ENCODE results near the gene RALGDS. TPM values are rescaled to one million over a fixed set of nuclear protein-coding genes. Genes with fewer than 3 reads are reported as not detected.

The RALGDS gene
- total and polyA plus RNA-seq, 9 of the 15 experiments (the other 6 are each of a cell fraction or from before 2014, with no cell fraction given), result 0.75 to 43.3 (median 27.1) TPM

DNA sequence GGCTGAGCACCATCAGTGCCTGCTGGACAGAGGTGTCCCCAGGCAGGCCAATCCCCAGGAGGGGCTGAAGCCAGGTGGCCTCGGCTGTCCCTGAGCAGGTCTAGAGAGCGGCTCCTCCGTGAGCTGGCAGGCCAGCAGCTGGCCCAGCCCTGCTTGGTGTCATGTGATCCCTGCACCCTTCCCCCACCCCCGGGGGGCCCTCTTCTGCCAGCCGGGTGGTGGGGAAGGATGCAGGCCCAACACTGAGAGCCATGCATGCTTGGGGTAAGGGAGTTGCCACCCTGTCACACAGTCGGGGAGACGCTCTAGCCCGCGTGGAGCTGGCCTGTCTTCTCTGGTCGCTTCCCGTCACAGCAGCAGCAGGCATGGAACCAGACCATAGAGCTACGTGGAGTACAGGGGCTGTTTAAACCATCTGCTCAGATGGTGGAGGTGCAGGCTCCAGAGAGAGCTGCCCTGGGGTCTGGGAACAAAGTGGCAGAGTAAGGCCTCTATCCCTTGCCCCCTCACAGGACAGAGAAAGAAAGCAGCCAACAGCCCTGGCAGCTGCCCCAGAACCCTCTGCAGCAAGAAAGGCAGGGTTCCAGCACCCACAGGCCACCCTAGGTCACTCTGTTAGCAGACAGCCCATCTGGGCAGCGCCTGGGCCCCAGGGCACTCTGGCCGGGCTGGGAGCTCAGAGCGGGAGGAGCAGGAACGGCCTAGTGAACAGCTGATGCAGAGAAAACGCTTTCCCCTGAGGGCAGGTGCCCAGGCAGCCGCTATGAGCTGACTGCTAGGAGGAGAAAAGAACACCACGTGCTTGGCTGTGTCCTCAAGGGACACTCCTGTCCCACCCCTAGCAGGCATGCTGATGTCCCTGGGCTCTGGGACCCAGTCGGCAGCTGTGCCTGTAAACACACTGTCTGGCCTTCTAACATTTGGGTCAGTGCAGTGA lies 6.8 kb downstream of the RALGDS start (continued):
- TF ChIP-seq, protein P1, sequence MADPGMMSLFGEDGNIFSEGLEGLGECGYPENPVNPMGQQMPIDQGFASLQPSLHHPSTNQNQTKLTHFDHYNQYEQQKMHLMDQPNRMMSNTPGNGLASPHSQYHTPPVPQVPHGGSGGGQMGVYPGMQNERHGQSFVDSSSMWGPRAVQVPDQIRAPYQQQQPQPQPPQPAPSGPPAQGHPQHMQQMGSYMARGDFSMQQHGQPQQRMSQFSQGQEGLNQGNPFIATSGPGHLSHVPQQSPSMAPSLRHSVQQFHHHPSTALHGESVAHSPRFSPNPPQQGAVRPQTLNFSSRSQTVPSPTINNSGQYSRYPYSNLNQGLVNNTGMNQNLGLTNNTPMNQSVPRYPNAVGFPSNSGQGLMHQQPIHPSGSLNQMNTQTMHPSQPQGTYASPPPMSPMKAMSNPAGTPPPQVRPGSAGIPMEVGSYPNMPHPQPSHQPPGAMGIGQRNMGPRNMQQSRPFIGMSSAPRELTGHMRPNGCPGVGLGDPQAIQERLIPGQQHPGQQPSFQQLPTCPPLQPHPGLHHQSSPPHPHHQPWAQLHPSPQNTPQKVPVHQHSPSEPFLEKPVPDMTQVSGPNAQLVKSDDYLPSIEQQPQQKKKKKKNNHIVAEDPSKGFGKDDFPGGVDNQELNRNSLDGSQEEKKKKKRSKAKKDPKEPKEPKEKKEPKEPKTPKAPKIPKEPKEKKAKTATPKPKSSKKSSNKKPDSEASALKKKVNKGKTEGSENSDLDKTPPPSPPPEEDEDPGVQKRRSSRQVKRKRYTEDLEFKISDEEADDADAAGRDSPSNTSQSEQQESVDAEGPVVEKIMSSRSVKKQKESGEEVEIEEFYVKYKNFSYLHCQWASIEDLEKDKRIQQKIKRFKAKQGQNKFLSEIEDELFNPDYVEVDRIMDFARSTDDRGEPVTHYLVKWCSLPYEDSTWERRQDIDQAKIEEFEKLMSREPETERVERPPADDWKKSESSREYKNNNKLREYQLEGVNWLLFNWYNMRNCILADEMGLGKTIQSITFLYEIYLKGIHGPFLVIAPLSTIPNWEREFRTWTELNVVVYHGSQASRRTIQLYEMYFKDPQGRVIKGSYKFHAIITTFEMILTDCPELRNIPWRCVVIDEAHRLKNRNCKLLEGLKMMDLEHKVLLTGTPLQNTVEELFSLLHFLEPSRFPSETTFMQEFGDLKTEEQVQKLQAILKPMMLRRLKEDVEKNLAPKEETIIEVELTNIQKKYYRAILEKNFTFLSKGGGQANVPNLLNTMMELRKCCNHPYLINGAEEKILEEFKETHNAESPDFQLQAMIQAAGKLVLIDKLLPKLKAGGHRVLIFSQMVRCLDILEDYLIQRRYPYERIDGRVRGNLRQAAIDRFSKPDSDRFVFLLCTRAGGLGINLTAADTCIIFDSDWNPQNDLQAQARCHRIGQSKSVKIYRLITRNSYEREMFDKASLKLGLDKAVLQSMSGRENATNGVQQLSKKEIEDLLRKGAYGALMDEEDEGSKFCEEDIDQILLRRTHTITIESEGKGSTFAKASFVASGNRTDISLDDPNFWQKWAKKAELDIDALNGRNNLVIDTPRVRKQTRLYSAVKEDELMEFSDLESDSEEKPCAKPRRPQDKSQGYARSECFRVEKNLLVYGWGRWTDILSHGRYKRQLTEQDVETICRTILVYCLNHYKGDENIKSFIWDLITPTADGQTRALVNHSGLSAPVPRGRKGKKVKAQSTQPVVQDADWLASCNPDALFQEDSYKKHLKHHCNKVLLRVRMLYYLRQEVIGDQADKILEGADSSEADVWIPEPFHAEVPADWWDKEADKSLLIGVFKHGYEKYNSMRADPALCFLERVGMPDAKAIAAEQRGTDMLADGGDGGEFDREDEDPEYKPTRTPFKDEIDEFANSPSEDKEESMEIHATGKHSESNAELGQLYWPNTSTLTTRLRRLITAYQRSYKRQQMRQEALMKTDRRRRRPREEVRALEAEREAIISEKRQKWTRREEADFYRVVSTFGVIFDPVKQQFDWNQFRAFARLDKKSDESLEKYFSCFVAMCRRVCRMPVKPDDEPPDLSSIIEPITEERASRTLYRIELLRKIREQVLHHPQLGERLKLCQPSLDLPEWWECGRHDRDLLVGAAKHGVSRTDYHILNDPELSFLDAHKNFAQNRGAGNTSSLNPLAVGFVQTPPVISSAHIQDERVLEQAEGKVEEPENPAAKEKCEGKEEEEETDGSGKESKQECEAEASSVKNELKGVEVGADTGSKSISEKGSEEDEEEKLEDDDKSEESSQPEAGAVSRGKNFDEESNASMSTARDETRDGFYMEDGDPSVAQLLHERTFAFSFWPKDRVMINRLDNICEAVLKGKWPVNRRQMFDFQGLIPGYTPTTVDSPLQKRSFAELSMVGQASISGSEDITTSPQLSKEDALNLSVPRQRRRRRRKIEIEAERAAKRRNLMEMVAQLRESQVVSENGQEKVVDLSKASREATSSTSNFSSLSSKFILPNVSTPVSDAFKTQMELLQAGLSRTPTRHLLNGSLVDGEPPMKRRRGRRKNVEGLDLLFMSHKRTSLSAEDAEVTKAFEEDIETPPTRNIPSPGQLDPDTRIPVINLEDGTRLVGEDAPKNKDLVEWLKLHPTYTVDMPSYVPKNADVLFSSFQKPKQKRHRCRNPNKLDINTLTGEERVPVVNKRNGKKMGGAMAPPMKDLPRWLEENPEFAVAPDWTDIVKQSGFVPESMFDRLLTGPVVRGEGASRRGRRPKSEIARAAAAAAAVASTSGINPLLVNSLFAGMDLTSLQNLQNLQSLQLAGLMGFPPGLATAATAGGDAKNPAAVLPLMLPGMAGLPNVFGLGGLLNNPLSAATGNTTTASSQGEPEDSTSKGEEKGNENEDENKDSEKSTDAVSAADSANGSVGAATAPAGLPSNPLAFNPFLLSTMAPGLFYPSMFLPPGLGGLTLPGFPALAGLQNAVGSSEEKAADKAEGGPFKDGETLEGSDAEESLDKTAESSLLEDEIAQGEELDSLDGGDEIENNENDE (IDR thresholded peaks at IDR 0.05; ENCODE audit: low read depth, low read length), result no peak
- TF ChIP-seq, protein P2, sequence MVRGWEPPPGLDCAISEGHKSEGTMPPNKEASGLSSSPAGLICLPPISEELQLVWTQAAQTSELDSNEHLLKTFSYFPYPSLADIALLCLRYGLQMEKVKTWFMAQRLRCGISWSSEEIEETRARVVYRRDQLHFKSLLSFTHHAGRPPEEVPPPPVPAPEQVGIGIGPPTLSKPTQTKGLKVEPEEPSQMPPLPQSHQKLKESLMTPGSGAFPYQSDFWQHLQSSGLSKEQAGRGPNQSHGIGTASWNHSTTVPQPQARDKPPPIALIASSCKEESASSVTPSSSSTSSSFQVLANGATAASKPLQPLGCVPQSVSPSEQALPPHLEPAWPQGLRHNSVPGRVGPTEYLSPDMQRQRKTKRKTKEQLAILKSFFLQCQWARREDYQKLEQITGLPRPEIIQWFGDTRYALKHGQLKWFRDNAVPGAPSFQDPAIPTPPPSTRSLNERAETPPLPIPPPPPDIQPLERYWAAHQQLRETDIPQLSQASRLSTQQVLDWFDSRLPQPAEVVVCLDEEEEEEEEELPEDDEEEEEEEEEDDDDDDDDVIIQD (CRISPR knock-in tag; IDR thresholded peaks at IDR 0.05), result no peak
- TF ChIP-seq JUND (IDR thresholded peaks at IDR 0.05; ENCODE audit: borderline replicate concordance, low read depth, low read length) (no peak), JUND (tag; IDR thresholded peaks at IDR 0.05; ENCODE audit: borderline replicate concordance, low read depth, low read length) (no peak), ZNF133 (CRISPR knock-in tag; IDR thresholded peaks at IDR 0.05) (no peak), HNRNPUL1 (IDR thresholded peaks at IDR 0.05; ENCODE audit: low read length) (no peak), ZNF583 (CRISPR knock-in tag; IDR thresholded peaks at IDR 0.05) (no peak), RHOXF2B (CRISPR knock-in tag; conservative IDR thresholded peaks at IDR 0.05) (no peak)
